ENCODE results near the gene ZNF169.

- TF ChIP-seq POLR2AphosphoS5 (IDR thresholded peaks at IDR 0.05; ENCODE audit: low read depth, low read length) (no peak), PAX5 (IDR thresholded peaks at IDR 0.05; ENCODE audit: insufficient read depth, low read length, severe bottlenecking) (no peak), POLR2A (IDR thresholded peaks at IDR 0.05; ENCODE audit: low read depth, low read length) (no peak), TAF1 (IDR thresholded peaks at IDR 0.05; ENCODE audit: low read depth, low read length) (no peak), SPI1 (IDR thresholded peaks at IDR 0.05; ENCODE audit: low read depth, low read length) (no peak)
Measured at GRCh38 chr9:94303321-94303720, 44.2 kb downstream of the ZNF169 start.
